NCI-H2196 treated with DMSO at 0.1 percent for 48 hours (cell line): ENCODE results near the gene GGT6.
"Not testable (repeated sequence)": the region's sequence is repeated elsewhere in the genome, so short reads cannot be mapped to it uniquely, and the experiment has no call there.

Experiments used
- DNase-seq: peaks from one replicate; lab custom pipeline; 2025; ENCODE audit not compliant: unreplicated experiment; lab: John Stamatoyannopoulos, UW

Gene GGT6

DNA sequence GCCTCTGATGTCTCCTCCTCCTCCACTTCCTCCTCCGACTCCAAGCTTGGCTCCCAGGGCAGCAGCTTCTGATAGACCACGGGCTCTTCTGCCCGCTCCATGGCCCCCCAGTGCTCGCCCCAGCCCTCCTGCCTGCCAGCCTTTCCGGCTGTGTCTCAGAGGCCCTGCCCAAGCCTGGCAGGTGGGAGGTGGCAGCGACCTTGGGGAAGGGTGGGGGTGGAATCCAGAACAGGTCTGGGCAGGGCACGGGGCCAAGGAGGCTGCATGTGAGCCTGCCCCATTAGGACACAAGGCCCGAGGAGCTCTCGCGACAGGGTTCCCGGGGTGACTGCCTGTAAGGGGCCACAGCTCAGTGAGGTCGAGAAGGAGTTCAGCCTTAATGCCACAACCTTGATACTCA is at the start of gene GGT6:
Gene GGT6 (minus strand): TSS at position 157 of the 400 bp plus-strand sequence. CDS start 56 bp downstream, at position 101.
- DNase-seq: no peak

GRCh38 chr17:4610162-4610561 is 49.8 kb upstream of the GGT6 start:
- DNase-seq: no peak

DNA sequence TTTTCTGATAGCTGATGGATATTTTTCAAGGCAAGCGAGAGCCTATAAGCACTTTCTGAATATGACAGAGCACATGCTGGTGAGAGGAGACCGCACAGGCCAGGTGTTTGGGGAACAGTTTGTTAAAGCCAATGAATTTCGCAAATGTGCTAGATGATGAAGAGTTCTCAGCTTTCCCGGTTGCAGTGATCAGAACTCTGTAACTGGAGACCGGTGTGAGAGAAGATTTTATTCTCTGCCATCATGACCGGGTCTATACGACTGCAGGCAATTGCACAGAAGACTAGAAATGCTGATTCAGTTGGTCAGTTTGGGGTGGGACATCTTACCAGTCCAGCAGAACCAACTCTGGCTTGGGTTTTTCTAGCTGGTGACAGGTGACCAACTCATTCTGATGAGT is 49.4 kb upstream of the GGT6 start:
- DNase-seq: no peak

- DNase-seq: no peak
Observed at GRCh38 chr17:4607773-4608187, 47.4 kb upstream of the GGT6 start.

DNA sequence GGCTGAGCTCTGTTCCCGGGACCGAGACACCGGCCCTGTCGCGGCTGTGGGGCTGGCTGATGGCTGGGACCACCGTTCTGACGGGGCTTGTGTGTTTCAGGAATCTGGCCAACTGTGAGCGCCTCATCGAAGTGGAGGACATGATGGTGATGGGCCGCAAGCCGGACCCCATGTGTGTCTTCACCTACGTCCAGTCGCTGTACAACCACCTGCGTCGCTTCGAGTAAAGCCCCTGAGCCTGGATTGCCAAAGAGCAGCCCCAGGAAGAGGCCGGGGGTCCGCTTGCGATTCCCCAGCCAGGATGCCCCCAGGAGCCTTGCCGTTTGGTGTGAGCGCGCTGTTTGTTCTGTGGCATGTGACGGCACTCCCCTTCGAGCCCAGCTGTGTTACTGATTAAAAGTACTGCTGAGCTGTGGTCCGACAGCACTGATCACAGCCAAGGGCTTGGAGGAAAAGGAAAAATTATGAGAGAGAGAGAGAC is 46.9 kb upstream of the GGT6 start:
- no peak for DNase-seq

GRCh38 chr17:4605826-4606225 is 45.4 kb upstream of the GGT6 start:
- DNase-seq: no peak

DNA sequence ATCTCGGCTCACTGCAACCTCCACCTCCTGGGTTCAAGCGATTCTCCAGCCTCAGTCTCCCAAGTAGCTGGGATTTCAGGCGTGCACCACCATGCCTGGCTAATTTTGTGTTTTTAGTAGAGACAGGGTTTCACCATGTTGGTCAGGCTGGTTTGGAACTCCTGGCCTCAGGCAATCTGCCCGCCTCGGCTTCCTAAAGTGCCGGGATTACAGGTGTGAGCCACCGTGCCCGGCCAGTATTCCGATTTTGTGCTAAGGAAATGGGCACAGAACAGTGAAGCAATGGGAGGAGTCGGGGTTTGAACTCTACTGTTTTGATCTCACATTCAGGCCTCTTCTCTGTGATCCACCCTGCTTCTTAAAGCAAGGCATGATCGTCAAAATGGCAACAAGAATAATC is 44.4 kb upstream of the GGT6 start:
- DNase-seq: not testable (repeated sequence)

GRCh38 chr17:4604111-4604644 is 43.8 kb upstream of the GGT6 start:
- DNase-seq: peak; percentile 31

- DNase-seq: no peak
Observed at GRCh38 chr17:4602041-4602440, 41.7 kb upstream of the GGT6 start.

DNA sequence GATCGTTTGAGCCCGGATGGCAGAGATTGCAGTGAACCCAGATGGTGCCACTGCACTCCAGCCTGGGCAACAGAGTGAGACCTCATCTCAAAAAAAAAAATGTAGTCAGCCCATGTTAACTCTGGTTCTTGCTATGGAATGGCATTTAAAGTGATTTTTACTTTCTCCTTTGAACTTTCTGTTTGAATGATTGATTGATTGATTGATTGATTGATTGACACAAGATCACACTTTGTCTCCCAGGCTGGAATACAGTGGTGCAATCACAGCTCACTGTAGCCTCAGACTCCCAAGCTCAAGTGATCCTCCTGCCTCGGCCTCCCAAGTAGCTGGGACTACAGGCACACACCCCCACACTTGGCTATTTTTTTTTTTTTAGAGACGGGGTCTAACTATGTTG is 40.9 kb upstream of the GGT6 start:
- DNase-seq: no peak

- no peak for DNase-seq
Observed at GRCh38 chr17:4600563-4600962, 40.2 kb upstream of the GGT6 start.

GRCh38 chr17:4599505-4600281 is 39.3 kb upstream of the GGT6 start:
- no peak for DNase-seq

- DNase-seq: no peak
Observed at GRCh38 chr17:4598776-4599504, 38.6 kb upstream of the GGT6 start.

DNA sequence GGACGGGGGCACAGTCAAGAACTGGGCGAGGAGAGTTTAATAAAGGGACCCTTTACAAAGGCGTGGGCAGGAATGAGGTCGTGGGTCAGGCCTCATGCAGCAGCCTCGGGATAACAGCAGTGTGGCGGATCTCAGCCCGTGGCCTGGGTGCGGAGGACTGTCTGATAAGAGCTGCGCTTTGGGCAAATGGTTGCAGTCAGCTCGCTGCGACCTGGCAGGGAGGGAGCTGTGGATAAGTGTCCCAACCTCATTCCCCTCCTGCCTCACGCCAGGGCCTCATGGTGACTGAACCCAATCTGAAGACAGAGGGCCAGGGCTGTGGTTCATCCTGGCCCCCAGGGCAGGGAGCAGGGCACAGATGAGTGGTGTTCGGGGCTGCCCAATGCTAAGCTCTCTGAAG is 37.6 kb upstream of the GGT6 start:
- DNase-seq: no peak

DNA sequence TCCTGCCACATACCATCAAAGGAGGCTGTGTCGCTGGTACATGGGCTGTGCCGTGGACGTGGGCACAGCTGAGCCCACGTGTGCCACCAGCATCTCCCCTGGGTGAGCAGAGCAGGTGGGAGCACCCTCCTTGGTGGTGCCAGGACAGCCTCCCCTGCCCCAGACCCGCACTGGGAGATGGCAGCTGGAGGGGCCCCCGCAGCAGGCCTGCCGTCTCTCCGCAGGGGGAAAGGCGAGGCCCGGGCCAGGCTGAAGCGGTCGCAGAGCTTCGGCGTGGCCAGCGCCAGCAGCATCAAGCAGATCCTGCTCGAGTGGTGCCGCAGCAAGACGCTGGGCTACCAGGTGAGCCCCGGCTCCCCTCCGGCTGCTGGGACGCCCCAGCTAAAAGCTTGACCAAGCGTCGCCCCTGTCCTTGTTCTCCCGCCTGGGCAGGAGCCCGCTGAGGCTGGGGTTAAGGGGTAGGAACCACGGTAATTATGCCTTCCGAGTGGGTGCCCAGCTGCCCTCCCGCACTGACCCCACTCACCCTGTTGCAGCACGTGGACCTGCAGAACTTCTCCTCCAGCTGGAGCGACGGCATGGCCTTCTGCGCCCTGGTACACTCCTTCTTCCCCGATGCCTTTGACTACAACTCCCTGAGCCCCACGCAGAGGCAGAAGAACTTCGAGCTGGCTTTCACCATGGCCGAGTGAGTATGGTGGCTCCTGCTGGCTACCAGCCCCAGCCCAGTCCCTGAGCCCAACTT is 36.4 kb upstream of the GGT6 start:
- DNase-seq: no peak

GRCh38 chr17:4595685-4596342 is 35.4 kb upstream of the GGT6 start:
- not testable (repeated sequence) for DNase-seq

DNA sequence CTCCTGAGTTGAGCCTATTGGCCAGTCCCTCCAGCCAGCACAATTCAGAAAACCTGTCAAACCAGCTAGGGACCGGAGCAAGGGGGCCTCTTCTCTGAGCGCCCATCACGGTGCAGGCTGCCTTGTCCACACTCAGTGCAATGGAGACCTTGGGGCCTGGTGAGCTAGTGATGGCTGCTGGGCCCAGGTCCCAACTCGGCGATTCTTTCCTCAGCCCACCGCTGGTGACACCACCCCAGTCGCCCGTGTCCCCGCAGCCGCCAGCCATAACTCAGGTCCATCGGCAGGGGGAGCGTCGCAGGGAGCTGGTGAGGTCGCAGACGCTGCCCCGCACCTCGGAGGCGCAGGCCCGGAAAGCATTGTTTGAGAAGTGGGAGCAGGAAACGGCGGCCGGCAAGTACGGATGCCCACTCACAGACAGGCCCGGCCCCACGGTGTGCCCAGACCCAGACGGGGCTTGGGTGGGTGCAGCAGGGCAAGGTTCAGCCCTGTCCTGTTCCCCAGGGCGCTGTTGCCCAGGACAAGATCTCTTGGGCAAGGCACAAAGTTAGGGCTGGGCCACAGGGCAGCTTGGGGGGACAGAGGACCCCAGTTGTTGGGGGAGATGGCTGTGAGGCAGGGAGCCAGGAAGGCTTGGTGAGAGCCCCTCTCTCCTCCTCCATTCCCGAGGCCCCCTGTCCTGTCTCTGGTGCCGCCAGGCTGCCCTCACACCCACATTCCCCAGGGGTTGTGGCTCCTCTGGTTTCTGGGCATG is 34.7 kb upstream of the GGT6 start:
- no peak for DNase-seq

DNA sequence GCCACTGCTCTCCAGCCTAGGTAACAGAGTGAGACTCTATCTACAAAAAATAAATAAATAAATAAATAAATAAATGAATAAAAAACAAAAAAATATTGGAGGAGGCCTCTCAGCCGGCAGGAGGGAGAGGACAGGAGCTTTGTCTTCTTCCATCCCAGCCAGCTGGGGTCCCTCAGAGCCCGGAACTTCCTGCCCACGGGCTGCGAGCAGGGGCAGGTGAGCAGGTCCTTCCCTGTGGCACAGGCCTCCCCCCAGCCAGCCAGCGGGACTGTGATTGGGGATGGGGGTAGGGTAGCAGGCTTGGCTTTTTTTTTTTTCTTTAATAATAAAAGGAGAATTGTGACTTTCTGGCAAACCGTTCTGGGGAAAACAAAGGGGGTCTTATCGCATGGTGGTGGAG is 34.0 kb upstream of the GGT6 start:
- DNase-seq: no peak

GRCh38 chr17:4593021-4593421 is 32.6 kb upstream of the GGT6 start:
- no peak for DNase-seq
